Measurements from ENCODE around the gene CLCN3.

- TF ChIP-seq, protein P1, sequence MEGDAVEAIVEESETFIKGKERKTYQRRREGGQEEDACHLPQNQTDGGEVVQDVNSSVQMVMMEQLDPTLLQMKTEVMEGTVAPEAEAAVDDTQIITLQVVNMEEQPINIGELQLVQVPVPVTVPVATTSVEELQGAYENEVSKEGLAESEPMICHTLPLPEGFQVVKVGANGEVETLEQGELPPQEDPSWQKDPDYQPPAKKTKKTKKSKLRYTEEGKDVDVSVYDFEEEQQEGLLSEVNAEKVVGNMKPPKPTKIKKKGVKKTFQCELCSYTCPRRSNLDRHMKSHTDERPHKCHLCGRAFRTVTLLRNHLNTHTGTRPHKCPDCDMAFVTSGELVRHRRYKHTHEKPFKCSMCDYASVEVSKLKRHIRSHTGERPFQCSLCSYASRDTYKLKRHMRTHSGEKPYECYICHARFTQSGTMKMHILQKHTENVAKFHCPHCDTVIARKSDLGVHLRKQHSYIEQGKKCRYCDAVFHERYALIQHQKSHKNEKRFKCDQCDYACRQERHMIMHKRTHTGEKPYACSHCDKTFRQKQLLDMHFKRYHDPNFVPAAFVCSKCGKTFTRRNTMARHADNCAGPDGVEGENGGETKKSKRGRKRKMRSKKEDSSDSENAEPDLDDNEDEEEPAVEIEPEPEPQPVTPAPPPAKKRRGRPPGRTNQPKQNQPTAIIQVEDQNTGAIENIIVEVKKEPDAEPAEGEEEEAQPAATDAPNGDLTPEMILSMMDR (IDR thresholded peaks at IDR 0.05), result no peak
- TF ChIP-seq POLR2A (IDR thresholded peaks at IDR 0.05) (no peak), EP300 (IDR thresholded peaks at IDR 0.05) (no peak)
Measured at GRCh38 chr4:169618986-169619385, 1.4 kb upstream of the CLCN3 start.
